ENCODE data around the gene TAF6. TPM values are rescaled to one million over a fixed set of nuclear protein-coding genes. Genes with fewer than 3 reads are reported as not detected.

TAF6 gene
- total and polyA plus RNA-seq, 9 of the 15 experiments (the other 6 are each of a cell fraction or from before 2014, with no cell fraction given) = 0.78 to 78.7 (median 21.3) TPM

- TF ChIP-seq GATAD2A (IDR thresholded peaks at IDR 0.05) (no peak), SOX6 (IDR thresholded peaks at IDR 0.05) (peak; percentile 12; the same call in 1 of the 2 replicates), EZH2 (IDR thresholded peaks at IDR 0.05; ENCODE audit: borderline replicate concordance, low read depth, low read length) (no peak), U2AF1 (optimal IDR thresholded peaks at IDR 0.05; ENCODE audit: low read depth, low read length) (no peak), PRDM10 (IDR thresholded peaks at IDR 0.05; ENCODE audit: partially characterized antibody) (peak; percentile 8), GMEB1 (CRISPR knock-in tag; IDR thresholded peaks at IDR 0.05) (no peak), RAD51 (IDR thresholded peaks at IDR 0.05; ENCODE audit: borderline replicate concordance, low read depth) (peak; percentile 98), ZNF398 (CRISPR knock-in tag; IDR thresholded peaks at IDR 0.05) (no peak), ZC3H11A (IDR thresholded peaks at IDR 0.05; ENCODE audit: low read depth, low read length) (no peak), MXD1 (CRISPR knock-in tag; IDR thresholded peaks at IDR 0.05; ENCODE audit: borderline replicate concordance, poor library complexity, severe bottlenecking) (no peak), CXXC5 (CRISPR knock-in tag; IDR thresholded peaks at IDR 0.05) (peak; percentile 83), CTBP1 (IDR thresholded peaks at IDR 0.05; ENCODE audit: borderline replicate concordance) (peak; percentile 81), NFXL1 (CRISPR knock-in tag; IDR thresholded peaks at IDR 0.05) (no peak), ZNF239 (CRISPR knock-in tag; IDR thresholded peaks at IDR 0.05) (no peak)
- TF ChIP-seq, protein P1, sequence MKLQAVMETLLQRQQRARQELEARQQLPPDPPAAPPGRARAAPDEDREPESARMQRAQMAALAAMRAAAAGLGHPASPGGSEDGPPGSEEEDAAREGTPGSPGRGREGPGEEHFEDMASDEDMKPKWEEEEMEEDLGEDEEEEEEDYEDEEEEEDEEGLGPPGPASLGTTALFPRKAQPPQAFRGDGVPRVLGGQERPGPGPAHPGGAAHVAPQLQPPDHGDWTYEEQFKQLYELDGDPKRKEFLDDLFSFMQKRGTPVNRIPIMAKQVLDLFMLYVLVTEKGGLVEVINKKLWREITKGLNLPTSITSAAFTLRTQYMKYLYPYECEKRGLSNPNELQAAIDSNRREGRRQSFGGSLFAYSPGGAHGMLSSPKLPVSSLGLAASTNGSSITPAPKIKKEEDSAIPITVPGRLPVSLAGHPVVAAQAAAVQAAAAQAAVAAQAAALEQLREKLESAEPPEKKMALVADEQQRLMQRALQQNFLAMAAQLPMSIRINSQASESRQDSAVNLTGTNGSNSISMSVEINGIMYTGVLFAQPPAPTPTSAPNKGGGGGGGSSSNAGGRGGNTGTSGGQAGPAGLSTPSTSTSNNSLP (IDR thresholded peaks at IDR 0.05; ENCODE audit: borderline replicate concordance, low read depth, low read length) = no peak
- TF ChIP-seq, protein P2, sequence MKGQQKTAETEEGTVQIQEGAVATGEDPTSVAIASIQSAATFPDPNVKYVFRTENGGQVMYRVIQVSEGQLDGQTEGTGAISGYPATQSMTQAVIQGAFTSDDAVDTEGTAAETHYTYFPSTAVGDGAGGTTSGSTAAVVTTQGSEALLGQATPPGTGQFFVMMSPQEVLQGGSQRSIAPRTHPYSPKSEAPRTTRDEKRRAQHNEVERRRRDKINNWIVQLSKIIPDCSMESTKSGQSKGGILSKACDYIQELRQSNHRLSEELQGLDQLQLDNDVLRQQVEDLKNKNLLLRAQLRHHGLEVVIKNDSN (CRISPR knock-in tag; IDR thresholded peaks at IDR 0.05) = peak; percentile 98
Observed at GRCh38 chr7:100148559-100149328, 29.6 kb upstream of the TAF6 start, which contains the start of gene LAMTOR4 (continued).

All from K562 (cell line).